PC-3 (cell line): ENCODE results near the gene SMIM5.

Experiments used
- CTCF ChIP-seq: fragments of 300-600 bp; sonication (generic); conservative IDR thresholded peaks from 2 replicates; pipeline ENCODE4 v1.5.1; 2017; ENCODE audit warnings: antibody characterized with exemption, low read depth, mild to moderate bottlenecking, low read length
- EZH2 ChIP-seq: fragments of 300-600 bp; sonication (generic); IDR thresholded peaks from one replicate; pipeline ENCODE4 v1.6.1; 2017; ENCODE audit warnings: antibody characterized with exemption, mild to moderate bottlenecking, low read length; ENCODE audit not compliant: unreplicated experiment

- TF ChIP-seq CTCF, result no peak
- TF ChIP-seq EZH2, result no peak
Measured at GRCh38 chr17:75646638-75646992, 13.4 kb downstream of the SMIM5 start.
